Erythroblast (primary cell): ENCODE data around the gene FBLN2.

Experiments used
- GATA1 ChIP-seq: IDR thresholded peaks from 2 replicates; pipeline ENCODE4 v1.6.1; 2011; ENCODE audit warnings: low read depth, mild to moderate bottlenecking, control low read depth, low read length, moderate library complexity
- POLR2A ChIP-seq: IDR thresholded peaks from 2 replicates; pipeline ENCODE4 v1.6.1; 2011; ENCODE audit warnings: mild to moderate bottlenecking, low read length

DNA sequence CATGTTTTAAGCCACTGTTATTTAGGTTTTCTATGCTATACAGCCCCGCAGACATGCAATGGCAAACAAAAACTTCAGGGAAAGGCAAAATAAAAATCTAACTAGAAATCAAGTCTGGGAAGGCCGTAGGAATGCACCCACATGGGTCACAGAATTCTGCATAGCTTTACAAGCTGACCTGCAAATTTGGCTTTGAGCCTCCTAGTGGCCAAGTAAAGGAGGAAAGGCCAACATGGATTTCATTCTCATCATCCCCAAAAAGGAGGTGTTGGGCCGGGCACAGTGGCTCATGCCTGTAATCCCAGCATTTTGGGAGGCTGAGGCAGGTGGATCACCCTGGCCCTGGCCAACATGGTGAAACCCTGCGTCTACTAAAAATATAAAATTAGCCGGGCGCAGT lies 124.3 kb downstream of the FBLN2 start:
- TF ChIP-seq POLR2A, result no peak
- no peak for TF ChIP-seq GATA1
